ENCODE results near the gene STXBP1.

DNA sequence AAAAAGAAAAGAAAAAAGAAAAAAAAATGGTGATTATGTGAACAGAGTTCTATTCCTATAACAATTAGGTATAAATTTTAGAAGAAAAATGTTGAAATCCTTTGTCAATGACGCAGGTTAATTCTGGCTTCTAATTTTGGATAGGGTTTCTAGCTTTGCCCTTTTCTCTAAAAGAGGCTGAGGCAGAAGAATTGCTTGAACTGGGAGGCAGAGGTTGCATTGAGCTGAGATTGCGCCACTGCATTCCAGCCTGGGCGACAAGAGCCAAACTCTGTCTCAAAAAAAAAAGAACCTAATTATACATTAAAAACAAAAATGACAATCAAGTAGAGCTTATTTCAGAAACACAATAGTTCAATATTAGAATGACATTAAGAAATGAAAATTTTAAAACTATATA lies 2.9 kb downstream of the STXBP1 start:
- TF ChIP-seq EZH2 (IDR thresholded peaks at IDR 0.05; ENCODE audit: insufficient read depth, poor library complexity, severe bottlenecking), result no peak
- no peak for TF ChIP-seq EZH2phosphoT487 (IDR thresholded peaks at IDR 0.05; ENCODE audit: insufficient read depth, low read depth)

Data from GM23248 (cell line).